ENCODE data around the gene RAD50.

RAD50 gene

GRCh38 chr5:132663771-132664695 is 107.3 kb downstream of the RAD50 start:
- DNase-seq = no peak

GRCh38 chr5:132664696-132665209 is 108.0 kb downstream of the RAD50 start:
- no peak for DNase-seq

- DNase-seq = no peak
Measured at GRCh38 chr5:132665574-132666080, 108.8 kb downstream of the RAD50 start.

- DNase-seq = no peak
Measured at GRCh38 chr5:132666310-132667123, 109.7 kb downstream of the RAD50 start.

- no peak for DNase-seq
Measured at GRCh38 chr5:132667309-132667708, 110.5 kb downstream of the RAD50 start.

- no peak for DNase-seq
Measured at GRCh38 chr5:132667761-132668705, 111.3 kb downstream of the RAD50 start.

GRCh38 chr5:132668706-132669454 is 112.1 kb downstream of the RAD50 start:
- no peak for DNase-seq

- DNase-seq = no peak
Measured at GRCh38 chr5:132669455-132669820, 112.7 kb downstream of the RAD50 start.

GRCh38 chr5:132669966-132670882 is 113.4 kb downstream of the RAD50 start:
- DNase-seq = no peak

- DNase-seq = no peak
Measured at GRCh38 chr5:132671000-132671399, 114.2 kb downstream of the RAD50 start.

- no peak for DNase-seq
Measured at GRCh38 chr5:132673488-132673887, 116.7 kb downstream of the RAD50 start.

- no peak for DNase-seq
Measured at GRCh38 chr5:132673939-132674630, 117.3 kb downstream of the RAD50 start, which contains the start of gene IL4. Gene IL4 (plus strand): TSS chr5:132673989. CDS start chr5:132674051, 62 bp downstream.

GRCh38 chr5:132674671-132675506 is 118.1 kb downstream of the RAD50 start:
- peak; percentile 37 to 40 for DNase-seq

GRCh38 chr5:132675936-132676689 is 119.3 kb downstream of the RAD50 start:
- DNase-seq = no peak

GRCh38 chr5:132677191-132677590 is 120.4 kb downstream of the RAD50 start:
- DNase-seq = peak; percentile 93 to 94

GRCh38 chr5:132677682-132678400 is 121.1 kb downstream of the RAD50 start:
- no peak for DNase-seq

- DNase-seq = no peak
Measured at GRCh38 chr5:132678735-132679134, 122.0 kb downstream of the RAD50 start.

All from SW 1271 (cell line).